C4-2B (cell line): ENCODE measurements around the gene SLC9A1.

Source experiments
- H3K27ac ChIP-seq: fragments of 450-650 bp; 2 replicates; pipeline ENCODE4 v1.5.1; 2017
- ZFX ChIP-seq: fragments of 450-650 bp; IDR thresholded peaks from 2 replicates; pipeline ENCODE4 v1.6.1; 2017
- TF ChIP-seq, protein P1 (sequence below): fragments of 450-650 bp; conservative IDR thresholded peaks from 2 replicates; pipeline ENCODE4 v1.5.1; 2017; ENCODE audit warnings: mild to moderate bottlenecking

Gene SLC9A1

DNA sequence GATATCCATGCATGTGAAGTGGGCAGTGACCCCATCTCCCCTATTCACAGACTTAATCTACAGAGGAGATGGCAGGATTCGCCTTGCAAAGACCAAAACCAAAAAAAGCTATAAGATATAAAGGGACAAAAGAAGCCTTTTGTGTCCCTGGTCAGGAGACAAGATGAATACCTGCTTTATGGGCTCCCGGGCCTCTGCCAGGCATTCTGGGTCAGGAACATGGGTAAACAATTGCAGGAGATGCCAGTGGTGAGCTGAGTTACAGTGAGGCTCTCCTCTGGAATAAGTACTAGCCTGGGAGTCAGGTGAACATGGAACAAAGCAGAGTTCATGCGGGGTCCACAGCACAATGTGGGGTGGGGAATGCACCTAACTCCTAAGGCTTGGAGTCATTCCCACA is 4.7 kb downstream of the SLC9A1 start:
- TF ChIP-seq, protein P1, sequence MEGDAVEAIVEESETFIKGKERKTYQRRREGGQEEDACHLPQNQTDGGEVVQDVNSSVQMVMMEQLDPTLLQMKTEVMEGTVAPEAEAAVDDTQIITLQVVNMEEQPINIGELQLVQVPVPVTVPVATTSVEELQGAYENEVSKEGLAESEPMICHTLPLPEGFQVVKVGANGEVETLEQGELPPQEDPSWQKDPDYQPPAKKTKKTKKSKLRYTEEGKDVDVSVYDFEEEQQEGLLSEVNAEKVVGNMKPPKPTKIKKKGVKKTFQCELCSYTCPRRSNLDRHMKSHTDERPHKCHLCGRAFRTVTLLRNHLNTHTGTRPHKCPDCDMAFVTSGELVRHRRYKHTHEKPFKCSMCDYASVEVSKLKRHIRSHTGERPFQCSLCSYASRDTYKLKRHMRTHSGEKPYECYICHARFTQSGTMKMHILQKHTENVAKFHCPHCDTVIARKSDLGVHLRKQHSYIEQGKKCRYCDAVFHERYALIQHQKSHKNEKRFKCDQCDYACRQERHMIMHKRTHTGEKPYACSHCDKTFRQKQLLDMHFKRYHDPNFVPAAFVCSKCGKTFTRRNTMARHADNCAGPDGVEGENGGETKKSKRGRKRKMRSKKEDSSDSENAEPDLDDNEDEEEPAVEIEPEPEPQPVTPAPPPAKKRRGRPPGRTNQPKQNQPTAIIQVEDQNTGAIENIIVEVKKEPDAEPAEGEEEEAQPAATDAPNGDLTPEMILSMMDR, result no peak
- no peak for TF ChIP-seq ZFX
- H3K27ac ChIP-seq, result peak overlapping the region; percentile 6; the same call in 1 of the 2 replicates

DNA sequence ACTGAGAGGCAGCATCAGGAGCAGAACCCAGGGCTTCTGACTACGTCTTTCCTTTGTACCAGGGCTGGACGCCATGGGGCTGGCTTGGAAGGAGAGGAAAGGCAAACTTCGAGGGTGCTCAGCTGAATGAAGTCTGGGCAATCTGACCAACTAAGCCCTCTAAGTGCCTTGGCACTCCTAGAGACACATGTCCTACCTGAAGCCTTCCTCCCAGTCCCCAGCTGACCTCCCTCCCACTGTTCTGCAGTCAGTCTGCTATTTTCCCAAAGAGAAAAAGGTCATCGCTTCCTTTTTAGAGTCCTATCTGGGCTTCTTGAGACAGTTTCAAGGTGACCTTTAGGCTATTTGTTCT is 5.2 kb downstream of the SLC9A1 start:
- no peak overlapping the region for H3K27ac ChIP-seq

DNA sequence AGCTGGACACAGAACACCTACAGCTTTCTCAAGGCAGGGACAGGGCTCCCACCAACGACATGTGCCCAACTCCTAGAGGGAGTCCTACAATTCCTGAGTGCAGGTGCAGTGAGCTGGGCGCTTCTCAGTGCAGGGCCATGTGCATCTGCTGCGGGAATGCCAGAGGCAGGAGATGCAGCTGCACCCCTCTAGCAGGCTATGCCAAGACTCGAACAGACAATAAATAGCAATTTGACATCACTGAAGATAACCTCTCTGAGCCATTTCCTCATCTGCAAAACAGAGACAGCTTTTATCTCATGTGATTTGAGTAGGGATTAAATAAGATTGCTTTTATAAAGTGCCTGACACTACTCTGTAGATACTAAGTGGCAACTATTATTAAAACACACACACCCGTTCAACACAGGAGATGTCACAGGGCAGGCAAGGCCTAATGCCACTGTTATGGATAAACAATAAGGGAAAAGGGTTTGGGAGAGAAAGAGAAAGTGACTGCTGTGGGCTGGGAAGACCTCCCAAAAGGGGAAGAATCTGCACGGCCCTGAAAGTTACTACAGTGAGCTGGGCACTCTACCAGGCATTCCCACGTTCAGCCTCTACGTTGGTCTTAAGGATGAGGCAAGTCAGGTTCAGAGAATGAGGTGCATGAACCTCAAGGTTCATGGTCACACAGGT is 5.7 kb downstream of the SLC9A1 start:
- no peak for TF ChIP-seq ZFX
- TF ChIP-seq, protein P1, result no peak
- no peak overlapping the region for H3K27ac ChIP-seq

More for the DNA sequence above, 5.2 kb downstream of the SLC9A1 start:
- TF ChIP-seq ZFX, result no peak
- TF ChIP-seq, protein P1, result no peak

DNA sequence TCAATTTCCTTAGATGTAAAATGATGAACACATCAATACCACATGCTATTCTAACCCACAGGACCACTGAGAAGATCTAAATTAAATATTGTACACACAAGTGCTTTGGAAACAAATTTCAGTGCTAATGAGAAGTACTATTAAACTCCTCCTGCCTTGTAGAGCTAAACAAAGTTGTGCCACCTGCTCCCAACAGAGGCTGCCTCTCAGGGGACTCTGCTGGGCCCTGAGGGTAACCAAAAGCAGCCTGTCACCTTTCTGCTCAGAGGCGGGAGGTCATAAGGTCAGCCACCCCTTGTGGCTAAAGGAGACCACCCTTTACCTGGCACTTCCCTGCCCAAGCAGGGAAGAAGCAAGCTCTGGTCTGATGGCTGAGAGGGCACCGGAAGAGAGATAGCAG is 6.3 kb downstream of the SLC9A1 start:
- no peak overlapping the region for H3K27ac ChIP-seq
- TF ChIP-seq, protein P1, result no peak
- no peak for TF ChIP-seq ZFX

DNA sequence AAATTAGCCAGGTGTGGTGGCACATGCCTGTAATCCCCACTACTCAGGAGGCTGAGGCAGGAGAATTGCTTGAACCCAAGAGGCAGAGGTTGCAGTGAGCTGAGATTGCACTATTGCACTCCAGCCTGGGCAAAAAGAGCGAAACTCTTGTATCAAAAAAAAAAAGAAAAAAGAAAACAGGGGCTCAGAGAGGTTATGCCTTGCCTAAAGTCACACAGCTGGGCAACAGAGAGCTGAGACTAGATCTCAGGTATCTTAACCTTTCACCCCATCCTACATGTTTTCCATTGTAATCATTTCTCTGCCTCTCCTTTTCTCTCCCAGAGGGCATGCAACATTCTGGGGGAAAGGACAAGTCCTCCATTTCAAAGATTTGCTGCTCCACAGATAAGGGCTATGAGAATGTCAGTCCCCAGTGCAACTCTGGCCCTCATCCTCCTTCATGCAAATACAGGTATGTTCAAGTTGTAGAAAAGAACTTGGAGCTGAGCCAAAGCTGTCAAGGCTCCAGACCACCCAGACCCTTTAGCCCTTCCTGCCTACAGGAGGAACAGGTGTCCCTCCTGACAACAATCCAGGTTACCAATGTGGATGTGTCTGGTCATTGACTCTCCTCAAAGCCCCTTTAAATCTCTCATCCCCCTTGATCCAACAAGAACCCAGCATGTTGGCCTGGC is 6.9 kb downstream of the SLC9A1 start:
- no peak overlapping the region for H3K27ac ChIP-seq
- TF ChIP-seq, protein P1, result no peak
- no peak for TF ChIP-seq ZFX

DNA sequence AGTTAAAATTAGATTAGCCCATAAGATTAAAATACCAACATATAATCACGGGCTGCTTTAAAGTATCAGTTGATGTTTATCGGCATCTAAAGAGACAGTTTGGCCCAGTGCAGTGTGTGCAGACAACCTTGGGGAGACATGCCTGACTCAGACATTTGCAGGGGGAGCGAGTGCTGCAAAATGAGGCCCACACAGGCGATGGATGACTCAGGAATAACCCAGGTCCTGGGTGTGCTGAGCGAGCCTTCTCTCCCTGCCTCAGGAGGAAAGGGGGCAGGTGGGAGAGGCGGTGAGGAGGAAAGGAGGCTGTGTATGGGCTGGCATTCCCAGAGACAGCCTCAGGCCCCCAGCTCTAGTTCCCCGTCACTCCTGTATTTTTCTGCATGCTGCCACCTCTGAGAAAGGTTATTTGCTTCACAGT is 9.0 kb downstream of the SLC9A1 start:
- H3K27ac ChIP-seq, result peak overlapping the region; percentile 4; the same call in 1 of the 2 replicates
- no peak for TF ChIP-seq ZFX
- TF ChIP-seq, protein P1, result no peak

DNA sequence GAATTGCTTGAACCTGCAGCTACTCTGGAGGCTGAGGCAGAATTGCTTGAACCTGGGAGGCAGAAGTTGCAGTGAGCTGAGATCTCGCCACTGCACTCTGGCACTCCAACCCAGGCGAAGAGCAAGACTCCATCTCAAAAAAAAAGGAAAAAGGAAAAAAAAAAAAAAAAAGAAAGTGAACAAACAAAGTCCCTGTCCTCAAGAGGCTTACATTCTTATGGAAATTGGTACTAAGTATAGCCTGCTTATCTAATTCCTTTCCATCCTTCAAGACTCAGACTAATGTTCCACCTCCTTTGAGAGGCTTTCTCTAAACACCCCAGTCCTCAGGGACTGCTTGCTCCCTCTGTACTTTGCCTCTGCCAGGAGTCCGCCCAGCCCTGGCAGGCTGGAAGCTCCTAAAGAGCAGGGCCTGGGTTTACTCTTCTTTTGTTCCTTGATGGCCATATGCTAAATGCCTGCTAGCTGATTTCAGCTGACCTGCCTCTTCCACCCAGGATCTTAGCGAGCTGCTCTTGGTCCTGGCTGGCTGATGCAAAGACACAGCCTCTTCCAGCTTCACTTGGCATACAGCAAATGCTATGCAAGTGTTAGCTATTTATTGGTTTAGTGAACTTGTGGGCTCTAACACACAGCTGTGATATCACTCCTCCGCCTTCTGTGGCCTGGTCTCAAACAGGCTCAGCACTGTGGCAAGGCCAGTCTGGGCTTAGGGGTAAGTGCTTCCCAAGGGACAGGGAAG is 9.8 kb downstream of the SLC9A1 start:
- TF ChIP-seq, protein P1, result no peak
- TF ChIP-seq ZFX, result no peak
- H3K27ac ChIP-seq, result peak overlapping the region; percentile 66
